SIG-M5 (cell line): ENCODE measurements around the gene C11orf24.

Experiments
- DNase-seq: peaks from one replicate; lab custom pipeline; 2025; lab: John Stamatoyannopoulos, UW

Gene C11orf24

GRCh38 chr11:68270196-68271022 is 1.4 kb downstream of the C11orf24 start:
- DNase-seq: no peak

- DNase-seq: no peak
Observed at GRCh38 chr11:68269414-68270081, 2.2 kb downstream of the C11orf24 start.

DNA sequence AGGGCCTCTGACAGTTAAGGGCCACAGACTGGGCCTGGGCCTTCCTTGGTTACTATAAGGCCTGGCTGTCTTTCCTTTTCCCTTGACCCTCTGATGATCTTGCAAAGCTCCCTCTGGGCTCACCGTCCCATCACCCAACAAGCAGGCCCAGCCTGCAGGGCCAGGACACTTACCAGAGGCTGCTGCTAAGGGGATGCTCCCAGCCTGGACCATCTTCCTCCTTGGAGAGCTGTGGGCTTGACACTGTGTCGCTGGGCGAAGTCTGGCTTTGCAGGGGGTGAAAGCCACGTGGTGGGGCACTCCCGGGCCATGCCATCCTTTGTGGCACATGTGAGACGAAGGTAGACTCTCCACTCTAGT is 3.9 kb downstream of the C11orf24 start:
- no peak for DNase-seq

DNA sequence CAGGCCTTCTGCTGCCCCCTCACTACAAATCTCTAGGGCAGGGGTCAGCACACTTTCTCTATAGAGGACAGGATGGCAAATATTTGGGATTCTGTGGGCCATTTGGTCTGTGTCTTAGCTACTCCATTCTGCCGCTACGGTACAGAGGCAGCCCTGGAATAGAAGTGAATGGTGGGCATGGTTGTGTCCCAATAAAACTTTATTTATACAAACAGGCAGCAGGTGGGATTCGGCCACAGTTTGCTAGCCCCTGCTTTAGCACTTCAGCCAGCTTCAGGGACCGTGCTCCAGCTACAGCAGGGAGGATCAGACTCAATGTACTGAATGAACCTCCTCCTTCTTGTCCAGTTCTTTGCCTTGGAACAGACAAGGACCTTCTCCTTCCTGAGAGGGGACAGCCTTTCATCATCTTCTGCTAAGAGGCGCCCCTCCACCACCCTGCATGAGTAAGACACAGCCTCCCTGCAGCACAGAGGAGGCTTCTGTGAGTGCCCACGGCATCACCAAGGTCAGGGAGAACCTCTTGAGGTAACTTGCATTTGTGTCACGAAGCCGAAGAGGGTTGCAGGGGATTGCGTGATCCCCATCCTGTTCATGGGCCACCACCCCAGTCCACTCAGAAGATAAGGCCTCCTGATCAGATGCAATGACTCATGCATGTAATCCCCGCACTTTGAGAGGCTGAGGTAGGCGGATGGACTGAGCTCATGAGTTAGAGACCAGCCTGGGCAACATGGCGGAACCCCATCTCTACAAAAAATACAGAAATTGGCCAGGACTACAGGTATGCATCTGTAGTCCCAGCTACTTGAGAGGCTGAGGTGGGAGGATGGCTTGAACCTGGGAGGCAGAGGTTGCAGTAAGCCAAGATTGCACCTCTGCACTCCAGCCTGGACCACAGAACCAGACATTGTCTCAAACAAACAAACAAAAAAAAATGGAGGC is 4.6 kb downstream of the C11orf24 start:
- no peak for DNase-seq

DNA sequence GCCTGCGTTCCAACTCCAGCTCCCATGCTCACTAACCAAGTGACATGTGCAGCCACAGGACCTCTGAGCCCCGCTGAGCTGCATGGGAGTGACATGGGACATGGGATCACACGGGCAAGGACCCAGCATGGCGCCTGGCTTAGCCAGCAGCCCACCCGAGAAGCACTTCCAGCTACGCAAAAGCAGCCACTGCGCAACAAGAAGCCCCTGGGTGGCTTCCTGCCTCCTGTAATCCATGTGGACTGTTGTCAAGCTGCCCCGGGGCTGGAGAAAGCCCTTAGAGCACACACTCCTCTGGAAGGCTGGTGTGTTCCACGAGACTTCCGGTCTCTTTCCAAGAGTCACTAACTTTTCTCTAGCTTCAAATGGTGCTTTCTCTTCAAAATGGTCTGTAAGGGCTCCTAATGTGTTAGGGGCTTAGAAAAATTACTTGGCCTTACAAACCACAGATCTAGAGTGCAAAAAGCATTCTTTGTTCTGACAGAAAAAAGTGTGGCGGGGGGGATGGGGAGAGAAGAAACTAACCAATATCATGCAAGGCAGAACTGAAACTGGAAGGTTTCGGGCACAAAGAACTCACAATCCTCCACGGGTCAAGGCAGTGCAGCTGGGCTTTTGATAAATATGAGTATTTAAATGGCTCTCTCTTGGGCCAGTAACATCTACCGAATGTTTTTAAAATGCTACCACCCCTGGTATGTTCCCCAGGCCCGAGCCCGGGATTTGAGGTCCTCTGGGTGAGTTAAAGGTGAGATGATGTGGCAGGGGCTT is 5.5 kb downstream of the C11orf24 start:
- DNase-seq: no peak

- DNase-seq: no peak
Observed at GRCh38 chr11:68264741-68265540, 6.8 kb downstream of the C11orf24 start.

DNA sequence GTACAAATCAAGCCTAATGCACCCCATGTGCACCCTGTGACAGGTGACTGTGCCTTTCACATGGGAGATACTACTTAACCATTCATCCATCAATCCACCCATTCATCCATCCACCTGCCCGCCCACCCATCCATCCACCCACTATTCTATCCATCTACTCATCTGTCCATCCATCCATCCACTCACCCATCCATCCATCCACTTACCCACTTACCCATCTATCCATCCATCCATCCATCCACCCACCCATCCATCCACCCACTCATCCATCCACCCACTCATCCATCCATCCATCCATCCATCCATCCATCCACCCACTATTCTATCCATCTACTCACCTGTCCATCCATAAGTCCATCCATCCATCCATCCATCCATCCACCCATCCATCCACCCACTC is 7.5 kb downstream of the C11orf24 start:
- no peak for DNase-seq

DNA sequence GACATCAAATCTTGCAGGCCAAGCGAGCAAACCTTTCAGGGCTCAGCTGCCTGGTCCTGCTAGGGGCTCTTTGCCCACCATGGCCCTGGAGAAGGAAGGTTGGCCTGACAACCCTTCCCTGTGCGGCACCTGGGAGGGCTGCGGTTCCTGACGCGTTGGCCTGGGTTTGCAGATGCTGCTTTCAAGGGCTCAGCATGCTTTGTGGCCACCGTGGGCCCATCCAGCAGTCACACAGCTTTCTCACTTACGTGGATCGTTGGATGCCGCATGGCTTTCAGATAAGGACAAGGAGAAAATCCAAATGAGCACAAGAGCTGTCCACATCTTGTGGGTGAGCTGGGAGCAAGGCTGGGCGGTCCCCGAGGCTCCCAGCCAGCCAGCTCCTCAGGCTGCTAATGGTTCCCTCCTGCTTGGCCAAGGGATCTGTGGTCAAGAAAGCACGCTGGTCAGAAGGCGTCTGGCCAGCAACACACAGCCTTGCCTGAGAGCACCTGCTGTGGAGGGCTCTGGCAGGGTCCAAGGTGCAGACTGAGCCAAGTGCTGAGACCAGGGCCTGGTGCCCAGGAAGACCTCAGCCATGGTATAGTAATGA is 8.2 kb downstream of the C11orf24 start:
- DNase-seq: no peak

- DNase-seq: no peak
Observed at GRCh38 chr11:68262544-68262827, 9.3 kb downstream of the C11orf24 start.

- no peak for DNase-seq
Observed at GRCh38 chr11:68261749-68262543, 9.8 kb downstream of the C11orf24 start.

DNA sequence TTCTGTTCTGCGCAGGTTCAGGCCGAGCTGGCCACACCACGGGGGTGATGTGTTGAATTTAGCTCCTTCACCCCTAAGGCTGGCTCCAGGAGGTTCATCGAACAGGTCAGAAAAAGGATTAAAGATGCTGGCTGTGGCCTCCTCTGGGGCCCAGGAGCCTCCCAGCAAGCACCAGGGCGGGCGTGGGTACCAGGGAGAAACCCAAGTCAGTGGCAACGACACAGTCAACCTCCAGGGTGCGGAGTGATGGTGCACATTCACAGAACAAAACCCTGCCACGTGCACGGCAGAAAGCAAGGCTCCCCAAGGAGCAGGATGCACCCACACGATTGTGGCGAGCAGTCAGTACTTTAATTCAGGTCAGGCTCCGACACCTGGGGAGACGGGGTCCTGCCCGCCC is 10.8 kb downstream of the C11orf24 start:
- no peak for DNase-seq

GRCh38 chr11:68260484-68260883 is 11.3 kb downstream of the C11orf24 start:
- DNase-seq: no peak

DNA sequence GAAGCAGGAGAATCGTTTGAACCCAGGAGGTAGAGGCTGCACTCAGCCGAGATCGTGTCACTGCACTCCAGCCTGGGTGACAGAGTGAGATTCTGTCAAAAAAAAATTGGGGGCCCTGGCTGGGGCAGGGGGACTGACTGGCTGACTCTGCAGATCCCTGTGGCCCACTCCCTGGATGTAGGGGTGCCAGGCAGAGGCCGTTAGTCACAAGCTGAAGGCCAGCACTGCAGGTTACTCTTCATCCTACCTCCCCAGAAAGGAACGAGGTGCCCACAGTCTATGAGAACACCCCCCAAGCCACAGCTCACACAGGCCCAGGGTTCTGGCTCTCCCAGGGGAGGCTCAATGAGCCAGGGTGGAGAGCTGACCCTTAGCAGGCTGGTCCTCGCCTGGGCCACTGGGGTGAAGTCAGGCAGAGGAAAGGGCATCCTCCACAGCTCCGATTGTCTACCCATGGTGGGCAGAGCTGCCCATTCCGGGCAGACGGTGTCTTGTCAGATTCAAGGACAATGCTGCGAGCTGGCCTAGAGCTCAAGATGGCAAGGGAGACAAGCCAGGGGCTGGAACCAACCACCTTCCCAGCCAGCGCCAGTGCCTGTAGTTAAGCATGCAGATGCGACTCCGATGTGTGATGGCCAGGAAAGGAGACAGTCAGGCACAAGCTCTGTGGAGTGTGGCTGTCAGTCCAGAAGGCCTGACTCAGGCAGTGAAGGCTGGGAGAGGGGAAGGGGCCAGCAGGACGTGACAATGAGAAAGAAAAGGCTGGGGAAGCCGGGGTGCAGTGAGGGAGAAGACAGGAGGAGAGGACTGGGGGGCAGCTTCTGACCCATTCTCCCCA is 12.4 kb downstream of the C11orf24 start:
- DNase-seq: no peak

- no peak for DNase-seq
Observed at GRCh38 chr11:68258363-68258765, 13.4 kb downstream of the C11orf24 start.

DNA sequence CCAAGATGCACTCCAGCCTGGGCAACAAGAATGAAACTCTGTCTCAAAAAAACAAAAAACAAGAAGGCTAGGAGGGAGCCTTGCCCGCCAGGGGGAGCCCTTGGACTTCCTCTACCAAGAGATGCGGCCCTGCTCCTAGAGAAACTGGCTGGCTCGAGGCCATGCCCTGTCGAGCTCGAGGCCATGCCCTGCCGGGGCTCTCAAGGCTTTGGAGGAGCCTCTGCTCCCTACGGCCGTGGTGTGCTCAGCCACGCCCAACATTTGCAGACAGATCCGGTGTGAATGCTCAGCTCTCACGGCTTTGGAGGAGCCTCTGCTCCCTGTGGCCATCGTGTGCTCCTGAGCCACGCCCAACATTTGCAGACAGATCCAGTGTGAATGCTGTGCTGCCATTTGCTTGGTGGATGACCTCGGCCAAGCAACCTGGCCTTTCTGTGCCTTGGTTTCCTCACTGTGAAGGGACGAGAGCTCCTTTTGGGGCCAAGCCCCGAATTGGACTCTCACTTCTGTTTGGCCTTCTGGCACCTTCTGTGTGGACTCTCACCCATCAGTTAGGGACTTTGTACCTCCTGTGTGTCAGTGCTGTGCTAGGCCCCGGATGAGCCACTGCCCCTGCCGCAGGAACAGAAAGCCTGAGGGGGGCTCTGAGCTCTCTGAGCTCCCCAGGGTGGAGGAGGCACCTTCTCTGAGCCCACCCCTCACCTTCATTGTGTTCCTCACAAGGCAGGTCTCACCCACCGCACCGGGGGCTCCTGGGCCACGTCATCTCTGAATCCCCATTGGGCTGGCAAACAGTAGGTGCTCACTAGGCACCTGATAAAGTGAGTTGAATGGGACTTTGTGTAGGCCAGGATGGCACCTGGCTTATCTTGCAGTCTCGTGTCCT is 14.1 kb downstream of the C11orf24 start:
- DNase-seq: no peak

DNA sequence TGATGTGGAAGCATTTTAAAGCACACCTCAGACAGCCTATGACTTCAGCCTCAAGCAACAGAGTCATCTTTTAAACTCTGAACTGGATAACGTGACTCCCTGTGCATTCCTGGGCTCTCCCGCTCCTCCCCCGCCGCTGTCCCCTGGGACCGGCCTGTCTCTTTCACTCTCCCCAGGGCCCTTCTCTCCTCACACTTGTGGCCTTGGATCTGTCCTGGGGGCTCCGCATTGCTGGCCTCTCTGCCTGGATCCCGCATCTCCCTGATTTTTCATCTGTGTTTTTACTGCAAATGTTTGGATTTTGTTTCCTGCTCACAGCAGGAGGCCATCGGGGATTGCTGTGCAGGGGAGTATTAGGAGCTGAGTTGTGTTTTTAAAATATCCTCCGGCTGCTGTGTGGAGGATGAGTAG is 15.4 kb downstream of the C11orf24 start:
- no peak for DNase-seq

GRCh38 chr11:68255526-68255925 is 16.2 kb downstream of the C11orf24 start:
- no peak for DNase-seq

GRCh38 chr11:68254421-68254820 is 17.4 kb downstream of the C11orf24 start:
- DNase-seq: no peak
